K562 (cell line): ENCODE results near the gene HOXC5. TPM values are rescaled to one million over a fixed set of nuclear protein-coding genes. Genes with fewer than 3 reads are reported as not detected.

Source experiments
- ATF6 ChIP-seq: sonication (generic); formaldehyde crosslinking; IDR thresholded peaks from 2 replicates; pipeline ENCODE4 v1.4.0; 2020; ENCODE audit warnings: mild to moderate bottlenecking, missing genetic modification reagents
- CEBPZ ChIP-seq: fragments of 150-350 bp; IDR thresholded peaks from 2 replicates; pipeline ENCODE4 v1.6.1; 2014; ENCODE audit warnings: low read depth, mild to moderate bottlenecking, low read length, borderline replicate concordance
- CREB3 ChIP-seq: fragments of 450-650 bp; conservative IDR thresholded peaks from 2 replicates; pipeline ENCODE4 v1.6.1; 2016; ENCODE audit warnings: missing genetic modification characterization, low read depth, mild to moderate bottlenecking, missing compliant biosample characterization, moderate library complexity
- CTBP1 ChIP-seq: fragments of 450-650 bp; IDR thresholded peaks from 2 replicates; pipeline ENCODE4 v1.6.1; 2016; ENCODE audit warnings: borderline replicate concordance
- FOXJ2 ChIP-seq: fragments of 200-800 bp; sonication (Bioruptor generic); IDR thresholded peaks from 2 replicates; pipeline ENCODE4 v1.6.1; 2016; ENCODE audit warnings: missing genetic modification characterization, missing compliant biosample characterization
- FOXP4 ChIP-seq: sonication (generic); formaldehyde crosslinking; IDR thresholded peaks from 2 replicates; pipeline ENCODE4 v1.8.0; 2022; ENCODE audit warnings: mild to moderate bottlenecking, missing genetic modification reagents, borderline replicate concordance
- GTF3C2 ChIP-seq: IDR thresholded peaks from 3 replicates; pipeline ENCODE4 v1.6.1; 2011; ENCODE audit warnings: borderline replicate concordance, mild to moderate bottlenecking, moderate library complexity; ENCODE audit not compliant: insufficient read length; ENCODE audit errors: extremely low read depth
- HOXB6 ChIP-seq: fragments of 250-450 bp; sonication (Bioruptor Pico); IDR thresholded peaks from 2 replicates; pipeline ENCODE4 v1.5.1; 2022; ENCODE audit warnings: mild to moderate bottlenecking, borderline replicate concordance
- SIN3B ChIP-seq: fragments of 450-650 bp; IDR thresholded peaks from 2 replicates; pipeline ENCODE4 v1.6.1; 2017; ENCODE audit warnings: low read depth, mild to moderate bottlenecking, moderate library complexity
- polyA plus RNA-seq, 8 experiments: library from polyadenylated mRNA; depleted of rRNA in 4 of 8; stranded (reverse) in 5 of 8; unstranded in 3 of 8; fragments of >200 nt; fragmentation: Nextera tagmentation in 2 of 8; fragmentation: Illumina TruSeq in 1 of 8; extraction: Ambion mirVana in 2 of 8; extraction: Trizol in 1 of 8; gene quantifications; 2 replicates each; pipeline versions ENCODE4 v1.2.1 to v1.2.3, GENCODE V29; 2011 to 2014; ENCODE audit warnings: inconsistent platforms in 1 of 8, missing spikeins in 1 of 8
- total RNA-seq, 7 experiments: library from RNA; depleted of rRNA in 6 of 7; stranded (reverse); fragments of >200 nt in 6 of 7; fragmentation: Illumina TruSeq in 2 of 7; extraction: Trizol in 2 of 7; gene quantifications; 2 replicates each; pipeline versions ENCODE4 v1.2.1 to v1.2.3, GENCODE V29; 2011 to 2021; ENCODE audit warnings: low replicate concordance in 1 of 7

HOXC5 gene
- total and polyA plus RNA-seq, 9 of the 15 experiments (the other 6 are each of a cell fraction or from before 2014, with no cell fraction given) = 0.10 to 0.44 (median 0.18) TPM; not detected in 4

- no peak for TF ChIP-seq FOXP4 (CRISPR knock-in tag)
- 0 out of 2 replicates have a peak, but pooled peaks have one; percentile 50 for TF ChIP-seq ATF6 (CRISPR knock-in tag)
- no peak for TF ChIP-seq FOXJ2 (tag)
- TF ChIP-seq SIN3B = no peak
- TF ChIP-seq HOXB6 (CRISPR knock-in tag) = no peak
- no peak for TF ChIP-seq GTF3C2
- TF ChIP-seq CEBPZ = no peak
- TF ChIP-seq CTBP1 = no peak
- TF ChIP-seq CREB3 (tag) = no peak
Measured at GRCh38 chr12:53999559-54000115, 33.2 kb upstream of the HOXC5 start (continued).
